HTR-8/SVneo (cell line): Measurements from ENCODE around the gene QARS1.

ENCODE experiments used
- DNase-seq: peaks from one replicate; pipeline ENCODE4 v3.0.0; 2011; ENCODE audit warnings: low spot score, mixed read lengths; ENCODE audit not compliant: insufficient read length
- FAIRE-seq: peaks from 2 replicates; lab custom pipeline; 2011; peaks lifted over from hg19 to GRCh38; lab: Jason Lieb, UNC

Gene QARS1

GRCh38 chr3:49104427-49105291 is at the start of gene QARS1:
TSS of gene QARS1 (minus strand) at chr3:49104757. CDS start at chr3:49104733, 24 bp downstream.
- FAIRE-seq (peak; percentile 4), DNase-seq (peak; percentile 98)

- DNase-seq (no peak), FAIRE-seq (no peak)
Measured at GRCh38 chr3:49153349-49153912, 48.9 kb upstream of the QARS1 start.

- DNase-seq = no peak
- FAIRE-seq = no peak
Measured at GRCh38 chr3:49151610-49152009, 47.1 kb upstream of the QARS1 start.

- no peak for FAIRE-seq
- DNase-seq = no peak
Measured at GRCh38 chr3:49148159-49148558, 43.6 kb upstream of the QARS1 start.

- no peak for DNase-seq
- no peak for FAIRE-seq
Measured at GRCh38 chr3:49140080-49140479, 35.5 kb upstream of the QARS1 start.

GRCh38 chr3:49135499-49135898 is 30.9 kb upstream of the QARS1 start:
- no peak for FAIRE-seq

GRCh38 chr3:49134471-49135265 is 30.1 kb upstream of the QARS1 start:
- peak; percentile 33 for DNase-seq

More at GRCh38 chr3:49135499-49135898, 30.9 kb upstream of the QARS1 start:
- DNase-seq = no peak

GRCh38 chr3:49133226-49133951 is 28.8 kb upstream of the QARS1 start:
- DNase-seq = peak; percentile 92

More at GRCh38 chr3:49134471-49135265, 30.1 kb upstream of the QARS1 start:
- peak; percentile 71 for FAIRE-seq

GRCh38 chr3:49132437-49133225 is 28.1 kb upstream of the QARS1 start, which contains the start of gene LAMB2:
TSS of gene LAMB2 (minus strand) at chr3:49133050. CDS start at chr3:49132867, 183 bp downstream.
- peak; percentile 88 for FAIRE-seq
- peak; percentile 83 for DNase-seq

More at GRCh38 chr3:49133226-49133951, 28.8 kb upstream of the QARS1 start:
- peak; percentile 4 for FAIRE-seq

GRCh38 chr3:49132073-49132436 is 27.5 kb upstream of the QARS1 start:
- FAIRE-seq = no peak
- DNase-seq = no peak

GRCh38 chr3:49131576-49131975 is 27.0 kb upstream of the QARS1 start:
- FAIRE-seq (no peak), DNase-seq (no peak)

GRCh38 chr3:49131040-49131439 is 26.5 kb upstream of the QARS1 start:
- DNase-seq (no peak), FAIRE-seq (no peak)

GRCh38 chr3:49124991-49125670 is 20.6 kb upstream of the QARS1 start:
- DNase-seq (no peak), FAIRE-seq (no peak)

GRCh38 chr3:49124203-49124602 is 19.6 kb upstream of the QARS1 start:
- FAIRE-seq (no peak), DNase-seq (no peak)

GRCh38 chr3:49123687-49124086 is 19.1 kb upstream of the QARS1 start:
- no peak for DNase-seq
- FAIRE-seq = no peak

- DNase-seq = no peak
Measured at GRCh38 chr3:49122886-49123545, 18.5 kb upstream of the QARS1 start.

GRCh38 chr3:49122451-49122850 is 17.9 kb upstream of the QARS1 start:
- no peak for DNase-seq

More at GRCh38 chr3:49122886-49123545, 18.5 kb upstream of the QARS1 start:
- FAIRE-seq = no peak

GRCh38 chr3:49122022-49122421 is 17.5 kb upstream of the QARS1 start:
- FAIRE-seq (no peak), DNase-seq (no peak)

More at GRCh38 chr3:49122451-49122850, 17.9 kb upstream of the QARS1 start:
- FAIRE-seq = no peak
